ENCODE measurements around the gene TNFSF9. TPM values are rescaled to one million over a fixed set of nuclear protein-coding genes. Genes with fewer than 3 reads are reported as not detected.
A peak's percentile ranks its signal among the peaks of the same experiment; 100 is the strongest.

Gene TNFSF9, protein sequence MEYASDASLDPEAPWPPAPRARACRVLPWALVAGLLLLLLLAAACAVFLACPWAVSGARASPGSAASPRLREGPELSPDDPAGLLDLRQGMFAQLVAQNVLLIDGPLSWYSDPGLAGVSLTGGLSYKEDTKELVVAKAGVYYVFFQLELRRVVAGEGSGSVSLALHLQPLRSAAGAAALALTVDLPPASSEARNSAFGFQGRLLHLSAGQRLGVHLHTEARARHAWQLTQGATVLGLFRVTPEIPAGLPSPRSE
- 1.3 TPM for polyA plus RNA-seq (2012; ENCODE audit: insufficient read depth, insufficient read length, low read depth)

DNA sequence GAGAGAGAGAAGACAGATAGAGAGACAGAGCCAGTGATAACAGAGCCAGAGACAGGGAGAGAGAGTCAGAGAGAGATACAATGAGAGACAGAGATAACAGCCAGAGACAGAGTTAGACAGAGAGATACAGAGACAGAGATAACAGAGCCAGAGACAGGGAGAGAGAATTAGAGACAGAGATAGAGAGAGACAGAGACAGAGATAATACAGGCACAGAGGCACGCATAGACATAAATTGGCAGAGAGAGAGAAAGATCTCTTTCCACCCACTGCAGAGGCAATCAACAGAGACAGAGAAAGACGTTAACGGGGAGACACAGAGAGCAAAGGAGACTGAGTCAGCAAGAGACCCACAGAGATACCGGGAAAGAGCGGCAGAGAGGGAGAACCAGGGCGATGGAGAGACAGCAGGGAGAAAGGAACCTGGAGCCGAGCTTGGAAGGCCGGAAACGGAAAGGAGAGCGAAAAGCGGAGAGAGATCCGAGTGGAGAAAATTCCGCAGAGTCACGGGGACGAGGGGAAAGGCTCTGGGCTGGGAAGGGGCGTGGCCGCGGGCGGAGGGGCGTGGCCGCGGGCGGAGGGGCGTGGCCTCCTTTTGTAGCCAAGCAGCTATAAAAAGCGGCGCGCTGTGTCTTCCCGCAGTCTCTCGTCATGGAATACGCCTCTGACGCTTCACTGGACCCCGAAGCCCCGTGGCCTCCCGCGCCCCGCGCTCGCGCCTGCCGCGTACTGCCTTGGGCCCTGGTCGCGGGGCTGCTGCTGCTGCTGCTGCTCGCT, at the start of gene TNFSF9:
TNFSF9 (plus strand) TSS at position 641 of the 777 bp plus-strand sequence; CDS start at position 652, 11 bp downstream.
- TF ChIP-seq, protein P1, sequence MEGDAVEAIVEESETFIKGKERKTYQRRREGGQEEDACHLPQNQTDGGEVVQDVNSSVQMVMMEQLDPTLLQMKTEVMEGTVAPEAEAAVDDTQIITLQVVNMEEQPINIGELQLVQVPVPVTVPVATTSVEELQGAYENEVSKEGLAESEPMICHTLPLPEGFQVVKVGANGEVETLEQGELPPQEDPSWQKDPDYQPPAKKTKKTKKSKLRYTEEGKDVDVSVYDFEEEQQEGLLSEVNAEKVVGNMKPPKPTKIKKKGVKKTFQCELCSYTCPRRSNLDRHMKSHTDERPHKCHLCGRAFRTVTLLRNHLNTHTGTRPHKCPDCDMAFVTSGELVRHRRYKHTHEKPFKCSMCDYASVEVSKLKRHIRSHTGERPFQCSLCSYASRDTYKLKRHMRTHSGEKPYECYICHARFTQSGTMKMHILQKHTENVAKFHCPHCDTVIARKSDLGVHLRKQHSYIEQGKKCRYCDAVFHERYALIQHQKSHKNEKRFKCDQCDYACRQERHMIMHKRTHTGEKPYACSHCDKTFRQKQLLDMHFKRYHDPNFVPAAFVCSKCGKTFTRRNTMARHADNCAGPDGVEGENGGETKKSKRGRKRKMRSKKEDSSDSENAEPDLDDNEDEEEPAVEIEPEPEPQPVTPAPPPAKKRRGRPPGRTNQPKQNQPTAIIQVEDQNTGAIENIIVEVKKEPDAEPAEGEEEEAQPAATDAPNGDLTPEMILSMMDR (IDR thresholded peaks at IDR 0.05; ENCODE audit: low read depth, low read length): no peak
- peak within 1 kb of the TSS; percentile 62 for H3K4me3 ChIP-seq (ENCODE audit: low read depth, low read length)
- peaks cover 11% of the 10 kb centered on the region for H3K27me3 ChIP-seq

DNA sequence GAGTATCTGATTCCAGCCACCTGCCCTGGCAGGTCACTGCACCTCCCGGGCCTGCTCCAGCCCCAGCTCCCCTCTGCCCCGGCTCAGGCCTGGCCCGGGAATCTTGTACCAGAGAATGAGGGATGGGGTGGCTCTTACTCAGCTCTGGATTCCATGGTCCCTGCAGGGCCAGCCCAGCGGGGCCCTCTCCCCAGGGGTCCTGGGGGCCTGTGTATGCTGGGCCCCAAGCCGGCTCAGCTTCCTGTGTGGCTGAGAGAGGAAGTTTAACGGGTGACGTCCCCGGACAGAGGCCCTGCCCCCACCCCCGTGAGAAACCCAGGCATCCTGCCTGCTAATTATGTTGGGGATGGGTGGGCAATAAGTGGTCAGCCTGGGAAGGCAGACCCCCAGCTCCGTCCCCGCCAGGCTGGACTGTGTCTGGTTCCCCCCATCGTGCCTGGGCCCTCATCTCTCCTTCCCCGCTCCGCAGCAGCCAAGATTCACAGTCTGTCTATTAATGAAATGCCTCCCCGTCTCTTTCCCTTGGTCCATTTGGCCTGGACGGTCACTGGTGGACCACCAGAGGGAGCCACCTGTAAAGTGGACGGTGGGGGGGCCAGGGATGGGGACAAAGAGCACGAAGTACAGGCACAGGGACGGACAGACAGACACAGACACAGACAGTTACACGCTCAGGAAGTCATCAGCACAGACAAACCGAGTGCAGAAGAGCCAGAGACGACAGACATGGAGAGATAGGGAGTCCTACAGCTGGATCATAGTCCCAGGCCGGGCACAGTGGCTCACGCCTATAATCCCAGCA, 49.1 kb upstream of the TNFSF9 start, which contains the start of gene DENND1C:
DENND1C (minus strand) TSS at position 247 of the 802 bp plus-strand sequence; CDS start at position 155, 92 bp downstream.
- peak; percentile 39 for DNase-seq
- no peaks in the 10 kb centered on the region for H3K27me3 ChIP-seq
- TF ChIP-seq, protein P1 (IDR thresholded peaks at IDR 0.05; ENCODE audit: low read depth, low read length): peak; percentile 59
- H3K4me1 ChIP-seq: no peaks in the 10 kb centered on the region
- H3K36me3 ChIP-seq: no peaks in the 10 kb centered on the region
- no peak within 1 kb of the TSS for H3K4me3 ChIP-seq (ENCODE audit: low read depth, low read length)
- no peaks in the 10 kb centered on the region for H3K9me3 ChIP-seq

More for the DNA sequence above, at the start of gene TNFSF9:
- H3K36me3 ChIP-seq: no peaks in the 10 kb centered on the region
- H3K4me1 ChIP-seq: no peaks in the 10 kb centered on the region
- H3K9me3 ChIP-seq: no peaks in the 10 kb centered on the region
- peak; percentile 87 for DNase-seq

DNA sequence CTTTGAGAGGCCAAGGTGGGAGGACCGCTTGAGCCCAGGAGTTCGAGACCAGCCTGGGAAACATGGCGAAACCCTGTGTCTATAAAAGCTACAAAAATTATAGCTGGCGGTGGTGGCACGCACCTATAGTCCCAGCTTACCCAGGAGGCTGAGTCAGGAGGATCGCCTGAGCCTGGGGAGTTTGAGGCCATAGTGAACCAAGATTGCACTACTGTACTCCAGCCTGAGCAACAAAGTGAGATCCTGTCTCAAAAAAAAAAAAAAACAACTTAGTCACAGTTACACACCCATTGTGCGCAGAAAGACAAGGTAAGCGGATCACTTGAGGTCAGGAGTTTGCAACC, 48.5 kb upstream of the TNFSF9 start:
- no peak for DNase-seq
- TF ChIP-seq, protein P1 (IDR thresholded peaks at IDR 0.05; ENCODE audit: low read depth, low read length): no peak
- no peak overlapping the region for H3K4me3 ChIP-seq (ENCODE audit: low read depth, low read length)

DNA sequence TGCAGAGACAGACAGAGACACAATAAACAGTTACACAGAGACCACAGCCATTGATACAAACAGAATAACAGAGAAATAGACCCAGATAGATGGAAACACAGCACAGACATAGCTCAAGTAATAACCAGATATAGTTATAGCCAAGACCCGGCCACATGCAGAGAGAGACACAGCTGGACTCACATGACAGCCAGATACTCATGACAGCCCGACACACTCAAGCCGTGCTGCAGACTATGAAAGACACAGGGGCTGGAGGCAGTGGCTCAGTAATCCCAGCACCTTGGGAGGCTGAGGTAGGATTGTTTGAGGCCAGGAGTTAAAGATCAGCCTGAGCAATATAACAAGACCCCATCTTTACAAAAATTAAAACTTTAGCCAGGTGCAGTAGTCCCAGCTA, 47.6 kb upstream of the TNFSF9 start:
- no peak for DNase-seq
- H3K4me3 ChIP-seq (ENCODE audit: low read depth, low read length): no peak overlapping the region
- no peaks in the 10 kb centered on the region for H3K36me3 ChIP-seq
- H3K9me3 ChIP-seq: no peaks in the 10 kb centered on the region
- H3K4me1 ChIP-seq: no peaks in the 10 kb centered on the region
- TF ChIP-seq, protein P1 (IDR thresholded peaks at IDR 0.05; ENCODE audit: low read depth, low read length): no peak
- no peaks in the 10 kb centered on the region for H3K27me3 ChIP-seq

More for the DNA sequence above, 48.5 kb upstream of the TNFSF9 start:
- Histone ChIP-seq H3K27me3 (no peaks in the 10 kb centered on the region), H3K9me3 (no peaks in the 10 kb centered on the region), H3K36me3 (no peaks in the 10 kb centered on the region), H3K4me1 (no peaks in the 10 kb centered on the region)

DNA sequence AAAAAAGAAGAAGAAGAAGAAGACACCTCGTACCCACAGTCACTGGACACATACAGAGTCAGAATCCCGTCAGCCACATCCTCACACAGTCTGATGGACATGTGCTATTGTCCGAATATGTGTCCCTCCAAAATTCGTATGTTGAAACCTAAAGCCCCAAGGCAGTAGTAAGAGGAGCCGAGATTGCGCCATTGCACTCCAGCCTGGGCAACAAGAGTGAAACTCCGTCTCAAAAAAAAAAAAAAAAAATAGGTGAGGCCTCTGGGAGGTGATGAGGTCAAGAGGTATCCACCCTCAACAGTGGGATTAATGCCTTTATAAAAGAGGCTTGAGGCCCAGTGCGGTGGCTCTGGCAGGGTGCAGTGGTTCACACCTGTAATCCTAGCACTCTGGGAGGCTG, 46.6 kb upstream of the TNFSF9 start:
- Histone ChIP-seq H3K36me3 (no peaks in the 10 kb centered on the region), H3K4me1 (no peaks in the 10 kb centered on the region), H3K4me3 (ENCODE audit: low read depth, low read length) (no peak overlapping the region), H3K9me3 (no peaks in the 10 kb centered on the region), H3K27me3 (no peaks in the 10 kb centered on the region; the same call in 1 of the 2 replicates)
- no peak for DNase-seq
- TF ChIP-seq, protein P1 (IDR thresholded peaks at IDR 0.05; ENCODE audit: low read depth, low read length): no peak
